ENCODE data around the gene TRERF1.

DNA sequence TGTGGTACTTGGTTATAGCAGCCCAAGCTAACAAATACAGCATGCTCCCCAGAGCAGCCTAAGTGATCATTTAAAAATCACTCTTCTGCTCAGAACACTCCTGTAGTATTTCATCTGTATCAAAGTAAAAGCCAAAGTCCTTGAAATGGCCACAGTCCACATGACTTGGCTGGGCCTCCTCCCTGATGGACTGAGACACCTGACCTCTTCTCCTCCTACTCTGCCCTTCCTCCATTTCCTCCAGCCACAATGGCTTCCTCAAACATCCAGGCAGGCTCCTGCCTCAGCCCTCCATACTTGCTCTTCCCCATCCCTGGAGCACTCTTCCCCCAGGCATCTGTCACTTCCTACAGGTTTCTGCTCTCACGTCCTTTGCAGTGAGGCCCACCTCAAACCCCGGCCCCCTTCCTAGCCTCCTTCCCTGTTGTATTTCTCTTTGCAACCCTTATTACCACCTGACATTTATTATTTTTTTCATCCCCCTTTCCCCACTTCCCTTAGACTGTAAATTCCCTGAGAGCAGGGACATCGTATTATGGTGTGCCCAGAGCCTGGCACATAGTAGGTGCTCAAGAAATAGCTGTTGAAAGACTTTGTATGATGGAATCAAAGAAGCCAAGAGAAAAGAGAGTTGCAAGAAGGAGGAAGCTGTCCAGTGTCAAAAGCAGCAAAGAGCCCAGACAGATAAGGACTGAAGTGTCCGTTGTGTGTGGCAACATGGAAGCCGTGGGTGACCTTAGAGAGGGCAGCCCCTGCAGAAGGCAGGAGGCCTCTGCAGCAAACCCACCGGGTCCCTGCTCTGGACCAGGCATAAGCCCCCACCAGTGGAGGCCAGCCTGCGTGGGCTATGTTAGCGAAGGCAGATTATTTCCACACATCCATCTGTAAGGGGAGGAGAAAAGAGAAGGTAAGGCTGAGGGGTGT lies 87.5 kb downstream of the TRERF1 start:
- TF ChIP-seq, protein P1, sequence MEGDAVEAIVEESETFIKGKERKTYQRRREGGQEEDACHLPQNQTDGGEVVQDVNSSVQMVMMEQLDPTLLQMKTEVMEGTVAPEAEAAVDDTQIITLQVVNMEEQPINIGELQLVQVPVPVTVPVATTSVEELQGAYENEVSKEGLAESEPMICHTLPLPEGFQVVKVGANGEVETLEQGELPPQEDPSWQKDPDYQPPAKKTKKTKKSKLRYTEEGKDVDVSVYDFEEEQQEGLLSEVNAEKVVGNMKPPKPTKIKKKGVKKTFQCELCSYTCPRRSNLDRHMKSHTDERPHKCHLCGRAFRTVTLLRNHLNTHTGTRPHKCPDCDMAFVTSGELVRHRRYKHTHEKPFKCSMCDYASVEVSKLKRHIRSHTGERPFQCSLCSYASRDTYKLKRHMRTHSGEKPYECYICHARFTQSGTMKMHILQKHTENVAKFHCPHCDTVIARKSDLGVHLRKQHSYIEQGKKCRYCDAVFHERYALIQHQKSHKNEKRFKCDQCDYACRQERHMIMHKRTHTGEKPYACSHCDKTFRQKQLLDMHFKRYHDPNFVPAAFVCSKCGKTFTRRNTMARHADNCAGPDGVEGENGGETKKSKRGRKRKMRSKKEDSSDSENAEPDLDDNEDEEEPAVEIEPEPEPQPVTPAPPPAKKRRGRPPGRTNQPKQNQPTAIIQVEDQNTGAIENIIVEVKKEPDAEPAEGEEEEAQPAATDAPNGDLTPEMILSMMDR (IDR thresholded peaks at IDR 0.05; ENCODE audit: control extremely low read depth in 1 of 3, insufficient read depth in 1 of 3, low read depth in 1 of 3, low read length in 3 of 3), result no peak
- no peak for TF ChIP-seq RXRA (IDR thresholded peaks at IDR 0.05; ENCODE audit: insufficient read depth, low read depth, low read length)
- no peak for TF ChIP-seq MAFK (IDR thresholded peaks at IDR 0.05; ENCODE audit: low read depth, low read length)

Data from H1 (cell line).